BJ (cell line): ENCODE measurements around the gene DUOXA1. TPM values are rescaled to one million over a fixed set of nuclear protein-coding genes. Genes with fewer than 3 reads are reported as not detected.

Experiments
- CTCF ChIA-PET: fragments of 350-600 bp; formaldehyde crosslinking; extraction: SDS; loops from one replicate; lab custom pipeline; 2021; ENCODE audit warnings: antibody characterized with exemption, inconsistent platforms; lab: Yijun Ruan, JAX
- POLR2A ChIA-PET: fragments of 300-600 bp; sonication (Branson Sonifier 250); formaldehyde crosslinking; extraction: SDS; loops from one replicate; lab custom pipeline; 2021; ENCODE audit warnings: antibody characterized with exemption; lab: Charles Lee
- DNase-seq: peaks from one replicate; pipeline ENCODE4 v3.0.0-alpha.2; 2011; ENCODE audit warnings: low read depth
- H3K27me3 ChIP-seq: 2 replicates; pipeline ENCODE4 v1.6.0; 2011; ENCODE audit warnings: low read length; ENCODE audit not compliant: control insufficient read depth, insufficient read depth
- H3K36me3 ChIP-seq: 2 replicates; pipeline ENCODE4 v1.5.1; 2011; ENCODE audit warnings: low read length; ENCODE audit not compliant: control insufficient read depth, insufficient read depth
- H3K4me3 ChIP-seq: 2 replicates; pipeline ENCODE4 v1.5.1; 2011; ENCODE audit warnings: low read depth, mild to moderate bottlenecking, control low read depth, low read length
- polyA plus RNA-seq: library from polyadenylated mRNA; depleted of rRNA; stranded (reverse); fragments of >200 nt; gene quantifications from 2 replicates; pipeline ENCODE4 v1.2.3, GENCODE V29; 2011
- TF ChIP-seq, protein P1 (sequence below): IDR thresholded peaks from 2 replicates; pipeline ENCODE4 v1.5.1; 2011; ENCODE audit warnings: low read depth, mild to moderate bottlenecking, control low read depth, inconsistent platforms, low read length, moderate library complexity; ENCODE audit not compliant: insufficient read depth

The DUOXA1 gene
- polyA plus RNA-seq, 1 experiment: not detected

DNA sequence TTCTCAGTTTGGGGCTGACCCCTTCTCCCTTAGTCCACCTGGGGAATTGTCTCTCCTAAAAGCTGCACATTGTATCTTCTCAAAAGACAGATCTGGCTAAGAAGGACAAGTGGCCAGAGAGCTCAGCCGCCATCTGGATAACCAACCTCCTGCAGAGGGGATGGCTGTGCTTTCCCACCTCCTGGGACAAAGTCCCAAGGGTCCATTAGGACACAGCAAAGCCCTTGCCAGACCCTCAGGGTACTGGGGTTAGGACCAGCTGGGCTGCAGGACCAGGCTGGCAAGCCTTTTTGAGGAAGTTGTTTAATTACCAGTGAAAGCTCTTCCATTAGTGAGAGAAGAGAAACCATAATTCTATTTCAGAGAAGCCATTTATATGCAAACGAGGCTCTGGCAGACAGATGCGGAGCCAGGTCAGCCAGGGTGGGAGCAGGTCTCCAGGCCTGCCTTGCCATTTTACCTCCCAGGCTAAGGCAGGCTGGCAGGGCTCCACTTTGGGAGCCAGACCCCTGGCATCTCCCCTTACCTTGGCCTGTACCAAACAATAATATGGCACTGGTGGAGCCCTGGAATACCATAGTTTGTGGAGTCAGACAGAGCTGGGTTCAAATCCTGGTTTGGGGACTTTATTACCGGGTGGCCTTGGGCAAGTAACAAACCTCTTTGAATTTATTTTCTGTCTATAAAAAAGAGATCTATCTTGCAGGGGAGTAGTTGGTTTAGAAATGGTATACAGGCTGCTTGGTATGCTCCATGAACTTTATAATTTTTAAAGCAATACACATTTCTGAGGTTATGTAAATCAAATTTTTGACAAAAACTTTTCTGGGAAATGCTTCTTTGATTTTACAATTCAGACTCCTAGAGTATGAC, 40.2 kb upstream of the DUOXA1 start:
- TF ChIP-seq, protein P1, sequence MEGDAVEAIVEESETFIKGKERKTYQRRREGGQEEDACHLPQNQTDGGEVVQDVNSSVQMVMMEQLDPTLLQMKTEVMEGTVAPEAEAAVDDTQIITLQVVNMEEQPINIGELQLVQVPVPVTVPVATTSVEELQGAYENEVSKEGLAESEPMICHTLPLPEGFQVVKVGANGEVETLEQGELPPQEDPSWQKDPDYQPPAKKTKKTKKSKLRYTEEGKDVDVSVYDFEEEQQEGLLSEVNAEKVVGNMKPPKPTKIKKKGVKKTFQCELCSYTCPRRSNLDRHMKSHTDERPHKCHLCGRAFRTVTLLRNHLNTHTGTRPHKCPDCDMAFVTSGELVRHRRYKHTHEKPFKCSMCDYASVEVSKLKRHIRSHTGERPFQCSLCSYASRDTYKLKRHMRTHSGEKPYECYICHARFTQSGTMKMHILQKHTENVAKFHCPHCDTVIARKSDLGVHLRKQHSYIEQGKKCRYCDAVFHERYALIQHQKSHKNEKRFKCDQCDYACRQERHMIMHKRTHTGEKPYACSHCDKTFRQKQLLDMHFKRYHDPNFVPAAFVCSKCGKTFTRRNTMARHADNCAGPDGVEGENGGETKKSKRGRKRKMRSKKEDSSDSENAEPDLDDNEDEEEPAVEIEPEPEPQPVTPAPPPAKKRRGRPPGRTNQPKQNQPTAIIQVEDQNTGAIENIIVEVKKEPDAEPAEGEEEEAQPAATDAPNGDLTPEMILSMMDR: no peak
- no peak for DNase-seq
- POLR2A ChIA-PET: no interaction called here

DNA sequence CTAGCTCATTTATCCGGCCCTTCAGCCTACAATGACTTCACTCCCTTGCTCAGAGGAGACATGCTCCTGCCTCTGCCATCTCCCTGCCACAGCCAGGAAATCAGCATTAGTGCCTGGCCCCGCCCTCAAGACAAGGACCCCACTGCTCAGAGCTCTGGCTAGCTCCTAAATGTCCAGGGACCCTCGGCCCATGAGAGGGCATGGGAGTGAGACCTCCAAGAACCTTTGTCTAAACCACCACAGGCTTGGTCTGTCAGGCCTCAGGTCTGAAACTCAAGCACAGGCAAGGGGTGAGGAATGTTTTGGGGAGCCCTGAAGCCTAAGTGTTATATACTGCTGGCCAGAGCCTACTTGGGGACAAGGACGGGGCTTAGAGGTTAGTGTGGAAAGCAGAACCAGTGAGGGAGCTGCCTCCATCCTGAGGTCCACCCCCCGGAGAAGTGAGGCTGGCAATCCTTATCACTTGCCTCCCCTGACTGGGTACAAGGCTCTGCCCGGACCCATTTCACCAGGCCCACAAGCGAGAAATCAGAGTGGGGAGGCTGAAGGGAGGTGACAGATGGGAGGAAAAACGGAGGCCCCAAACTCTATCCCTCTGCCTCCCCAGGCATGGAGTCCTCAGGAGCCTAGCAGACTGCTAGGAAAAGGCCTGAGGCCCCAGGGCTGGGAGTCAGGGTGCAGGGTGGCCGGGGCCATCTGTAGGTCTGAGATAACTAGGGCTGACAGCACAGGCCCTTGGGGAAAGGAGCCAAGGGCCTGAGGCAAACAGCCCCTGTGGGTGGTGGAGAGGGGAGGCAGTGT, 39.3 kb upstream of the DUOXA1 start:
- Histone ChIP-seq H3K27me3 (no peaks in the 10 kb centered on the region), H3K4me3 (no peak overlapping the region), H3K36me3 (peaks cover 2% of the 10 kb centered on the region; the same call in 1 of the 2 replicates)
- no peak for DNase-seq
- ChIA-PET POLR2A (no interaction called here), CTCF (interaction anchor here (0.8 to 4.8 kb wide), 6 partner anchors 10 to 231 kb away, joined by 3 to 47 read pairs (median 7); no protein-coding TSS in a partner anchor)
- TF ChIP-seq, protein P1: no peak

More for the DNA sequence above, 40.2 kb upstream of the DUOXA1 start:
- Histone ChIP-seq H3K4me3 (no peak overlapping the region), H3K27me3 (no peaks in the 10 kb centered on the region), H3K36me3 (peaks cover 2% of the 10 kb centered on the region; the same call in 1 of the 2 replicates)
- CTCF ChIA-PET: interaction anchor here (0.6 to 4.8 kb wide), 6 partner anchors 9 to 124 kb away, joined by 3 to 47 read pairs (median 6); no protein-coding TSS in a partner anchor

DNA sequence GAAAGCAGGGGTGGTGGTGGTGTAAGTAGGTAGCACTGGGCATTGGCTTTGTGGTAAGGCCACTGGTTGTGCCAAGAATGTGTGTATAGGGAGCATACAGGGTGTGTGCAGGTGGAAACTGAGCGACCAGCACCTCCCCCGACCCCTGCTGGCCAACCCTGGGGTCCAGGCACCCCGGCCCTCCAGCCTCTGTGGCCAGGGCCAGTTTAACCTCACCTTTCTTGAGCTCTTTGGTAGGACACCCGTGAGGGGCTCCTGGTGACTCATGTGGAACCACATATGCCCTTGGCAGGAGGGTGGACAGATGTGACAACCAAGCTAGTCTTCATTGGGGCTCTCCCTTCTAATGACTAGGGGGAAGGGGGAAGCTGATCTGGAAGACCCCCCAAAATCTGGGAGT, 38.6 kb upstream of the DUOXA1 start:
- CTCF ChIA-PET: interaction anchor here (1.0 to 4.8 kb wide), 10 partner anchors 10 to 234 kb away, joined by 3 to 47 read pairs (median 5); partner anchors contain the start of gene SHF
- H3K4me3 ChIP-seq: no peak overlapping the region
- DNase-seq: no peak
- H3K36me3 ChIP-seq: no peaks in the 10 kb centered on the region; the same call in 1 of the 2 replicates
- H3K27me3 ChIP-seq: no peaks in the 10 kb centered on the region
- POLR2A ChIA-PET: no interaction called here
- TF ChIP-seq, protein P1: no peak

DNA sequence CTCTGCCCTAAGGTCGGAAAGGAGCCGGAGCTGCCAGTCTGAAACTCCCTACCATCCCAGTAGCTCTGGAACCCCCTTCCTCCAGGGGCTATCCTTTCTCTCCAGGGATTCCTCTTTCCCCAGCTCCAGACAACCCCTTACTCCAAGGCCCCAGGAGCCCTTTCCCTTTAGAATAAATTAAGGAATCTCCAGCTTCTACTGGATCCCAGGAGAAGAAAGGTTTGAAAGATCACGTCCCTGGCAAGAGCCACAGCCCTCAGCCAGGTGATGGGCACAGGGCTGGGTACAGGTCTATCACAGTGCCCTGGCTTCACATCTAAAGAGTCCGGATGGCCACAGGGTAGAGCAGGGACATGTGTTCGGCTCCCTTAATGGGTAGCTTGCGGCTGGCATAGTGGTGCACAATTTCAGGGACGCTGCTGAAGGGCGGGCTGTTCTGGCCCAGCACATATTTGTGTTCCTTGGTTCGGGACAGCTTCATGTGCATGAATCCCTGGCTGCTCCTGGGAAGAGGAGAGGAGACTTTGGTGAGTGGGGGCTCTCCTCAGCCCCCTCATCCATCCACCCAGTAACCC, 38.0 kb upstream of the DUOXA1 start:
- ChIA-PET CTCF (interaction anchor here (0.9 to 4.8 kb wide), 14 partner anchors 11 to 234 kb away, joined by 3 to 47 read pairs (median 4); partner anchors contain the start of gene SHF), POLR2A (no interaction called here)

More for the DNA sequence above, 38.0 kb upstream of the DUOXA1 start:
- Histone ChIP-seq H3K27me3 (no peaks in the 10 kb centered on the region), H3K4me3 (peak overlapping the region; percentile 61), H3K36me3 (no peaks in the 10 kb centered on the region; the same call in 1 of the 2 replicates)
- TF ChIP-seq, protein P1: no peak
- DNase-seq: no peak
